Measurements from ENCODE around the gene CCDC146.
"Not testable (repeated sequence)": the region's sequence is repeated elsewhere in the genome, so short reads cannot be mapped to it uniquely, and the experiment has no call there.

Gene CCDC146, protein sequence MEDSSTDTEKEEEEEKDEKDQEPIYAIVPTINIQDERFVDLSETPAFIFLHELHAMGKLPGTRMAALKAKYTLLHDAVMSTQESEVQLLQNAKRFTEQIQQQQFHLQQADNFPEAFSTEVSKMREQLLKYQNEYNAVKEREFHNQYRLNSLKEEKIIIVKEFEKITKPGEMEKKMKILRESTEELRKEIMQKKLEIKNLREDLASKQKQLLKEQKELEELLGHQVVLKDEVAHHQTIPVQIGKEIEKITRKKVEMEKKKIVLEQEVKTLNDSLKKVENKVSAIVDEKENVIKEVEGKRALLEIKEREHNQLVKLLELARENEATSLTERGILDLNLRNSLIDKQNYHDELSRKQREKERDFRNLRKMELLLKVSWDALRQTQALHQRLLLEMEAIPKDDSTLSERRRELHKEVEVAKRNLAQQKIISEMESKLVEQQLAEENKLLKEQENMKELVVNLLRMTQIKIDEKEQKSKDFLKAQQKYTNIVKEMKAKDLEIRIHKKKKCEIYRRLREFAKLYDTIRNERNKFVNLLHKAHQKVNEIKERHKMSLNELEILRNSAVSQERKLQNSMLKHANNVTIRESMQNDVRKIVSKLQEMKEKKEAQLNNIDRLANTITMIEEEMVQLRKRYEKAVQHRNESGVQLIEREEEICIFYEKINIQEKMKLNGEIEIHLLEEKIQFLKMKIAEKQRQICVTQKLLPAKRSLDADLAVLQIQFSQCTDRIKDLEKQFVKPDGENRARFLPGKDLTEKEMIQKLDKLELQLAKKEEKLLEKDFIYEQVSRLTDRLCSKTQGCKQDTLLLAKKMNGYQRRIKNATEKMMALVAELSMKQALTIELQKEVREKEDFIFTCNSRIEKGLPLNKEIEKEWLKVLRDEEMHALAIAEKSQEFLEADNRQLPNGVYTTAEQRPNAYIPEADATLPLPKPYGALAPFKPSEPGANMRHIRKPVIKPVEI

GRCh38 chr7:77121860-77122681 is at the start of gene CCDC146:
Gene CCDC146, plus strand, starts transcription at chr7:77122615. Its CDS starts 45,054 bp downstream, at chr7:77167669.
- DNase-seq (ENCODE audit: low read depth), result peak; percentile 93

DNA sequence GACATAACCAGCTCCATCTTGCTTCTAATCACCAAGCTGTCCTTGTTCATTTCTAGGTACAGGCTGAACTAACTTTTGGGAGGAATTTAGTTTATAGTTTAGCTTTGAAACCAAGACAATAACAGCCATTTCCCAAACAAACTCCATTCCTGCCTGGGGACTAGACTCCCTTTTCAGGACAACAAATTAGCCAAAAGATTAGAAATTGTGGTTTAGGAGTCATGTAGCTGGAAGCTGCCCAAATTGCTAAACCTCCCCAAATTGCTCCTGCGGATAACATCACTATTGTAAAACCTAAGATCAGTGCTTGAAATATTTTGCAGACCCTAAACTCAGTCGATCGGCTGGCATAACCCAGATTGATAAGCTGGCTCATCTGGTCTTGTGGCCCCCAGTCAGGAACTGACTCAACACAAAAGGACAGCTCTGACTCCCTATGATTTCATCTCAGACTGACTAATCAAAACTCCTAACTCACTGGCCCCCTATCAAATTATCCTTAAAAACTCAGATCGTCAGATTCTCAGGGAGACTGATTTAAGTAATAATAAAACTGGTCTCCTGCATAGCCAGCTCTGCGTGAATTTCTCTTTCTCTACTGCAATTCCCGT is 47.5 kb upstream of the CCDC146 start:
- not testable (repeated sequence) for DNase-seq (ENCODE audit: low read depth)

- DNase-seq (ENCODE audit: low read depth), result not testable (repeated sequence)
Measured at GRCh38 chr7:77077060-77077459, 45.4 kb upstream of the CCDC146 start.

DNA sequence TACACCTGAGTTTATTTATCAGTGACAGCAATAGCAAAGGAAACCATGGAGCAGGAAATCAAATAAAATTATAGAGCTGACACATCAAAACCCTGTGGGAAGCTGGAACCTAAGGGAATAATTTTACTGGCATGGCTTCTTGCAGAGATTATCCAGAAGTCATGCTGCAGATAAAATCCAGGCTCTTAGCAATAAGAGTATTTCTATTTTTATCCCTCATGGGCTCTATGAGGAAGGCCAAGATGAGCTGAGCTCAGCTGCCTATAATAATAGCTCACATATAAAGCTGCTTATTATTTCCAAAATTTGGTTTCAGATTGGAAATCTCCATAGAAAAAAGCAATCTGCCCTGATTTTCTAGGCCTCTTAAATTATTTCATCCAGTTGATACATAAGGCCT is 43.3 kb upstream of the CCDC146 start:
- DNase-seq (ENCODE audit: low read depth), result not testable (repeated sequence)

- not testable (repeated sequence) for DNase-seq (ENCODE audit: low read depth)
Measured at GRCh38 chr7:77079624-77080023, 42.8 kb upstream of the CCDC146 start.

DNA sequence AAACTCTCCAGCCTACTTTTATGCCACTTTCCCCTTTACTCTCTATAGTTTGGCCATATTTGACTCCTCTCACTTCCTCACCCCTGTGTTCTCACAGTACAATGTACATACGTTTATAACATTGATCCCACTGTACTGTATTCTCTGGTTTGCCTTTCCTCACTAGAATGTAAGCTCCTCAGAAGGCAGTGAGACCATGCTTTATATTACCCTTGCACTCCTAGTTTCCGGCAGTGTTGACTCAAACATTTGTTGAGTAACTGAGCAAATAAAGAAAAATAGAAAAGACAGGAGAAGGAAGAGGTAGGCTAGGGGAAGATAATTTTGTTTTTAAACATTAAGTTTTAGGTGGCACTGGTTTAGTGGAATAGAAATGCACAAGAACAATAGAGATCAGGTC is 42.2 kb upstream of the CCDC146 start:
- DNase-seq (ENCODE audit: low read depth), result not testable (repeated sequence)

DNA sequence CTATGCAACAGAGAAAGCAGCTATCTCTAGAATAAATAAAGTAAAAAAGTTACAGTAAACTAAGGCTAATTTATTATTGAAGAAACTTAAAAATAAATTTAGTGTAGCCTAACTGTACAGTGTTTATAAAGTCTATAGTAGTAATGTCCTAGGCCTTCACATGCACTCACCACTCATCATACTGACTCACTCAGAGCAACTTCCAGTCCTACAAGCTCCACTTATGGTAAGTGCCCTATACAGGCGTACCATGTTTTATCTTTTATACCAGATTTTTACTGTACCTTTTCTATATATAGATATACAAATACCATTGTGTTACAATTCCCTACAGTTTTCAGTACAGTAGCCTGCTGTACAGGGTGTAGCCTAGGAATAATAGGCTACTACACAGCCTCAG is 40.2 kb upstream of the CCDC146 start:
- not testable (repeated sequence) for DNase-seq (ENCODE audit: low read depth)

DNA sequence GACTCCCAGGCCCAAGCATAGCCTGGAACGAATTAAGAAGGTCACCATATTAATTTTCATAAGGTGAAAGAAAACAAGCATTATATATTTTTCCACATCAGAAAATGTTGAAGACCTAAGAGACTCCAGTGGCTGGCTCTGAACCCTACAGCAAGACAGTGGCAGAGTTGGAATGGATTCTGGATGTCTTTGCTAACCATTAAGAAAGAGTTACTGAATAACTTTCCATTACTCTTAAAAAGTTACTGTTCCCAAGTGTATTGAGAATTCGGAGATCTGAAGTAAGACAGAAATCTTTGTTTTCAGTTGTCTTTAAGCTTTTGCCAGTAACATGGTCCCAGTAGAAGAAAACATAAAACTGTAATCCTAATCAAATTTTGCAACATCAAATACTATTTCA is 30.1 kb upstream of the CCDC146 start:
- not testable (repeated sequence) for DNase-seq (ENCODE audit: low read depth)

GRCh38 chr7:77100501-77100900 is 21.9 kb upstream of the CCDC146 start:
- not testable (repeated sequence) for DNase-seq (ENCODE audit: low read depth)

GRCh38 chr7:77101187-77101586 is 21.2 kb upstream of the CCDC146 start:
- not testable (repeated sequence) for DNase-seq (ENCODE audit: low read depth)

DNA sequence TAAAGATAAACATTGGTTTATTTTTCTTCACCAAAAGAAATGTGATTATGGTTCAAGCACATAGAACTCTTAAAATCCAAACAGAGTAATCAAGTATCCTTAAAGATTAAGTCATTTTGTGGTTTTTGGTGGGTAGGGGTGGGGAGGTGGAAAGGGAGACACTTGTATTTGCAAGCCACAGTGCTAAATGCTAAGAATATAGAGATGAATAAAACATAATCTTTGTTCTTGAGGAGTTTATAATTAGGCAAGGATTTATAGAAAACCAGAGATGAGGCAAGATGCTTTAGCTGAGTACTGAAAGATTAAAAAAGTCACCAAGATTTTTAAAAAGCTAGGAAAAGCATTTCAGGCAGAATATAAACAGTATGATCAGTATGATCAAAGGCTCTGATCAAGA is 19.7 kb upstream of the CCDC146 start:
- not testable (repeated sequence) for DNase-seq (ENCODE audit: low read depth)

DNA sequence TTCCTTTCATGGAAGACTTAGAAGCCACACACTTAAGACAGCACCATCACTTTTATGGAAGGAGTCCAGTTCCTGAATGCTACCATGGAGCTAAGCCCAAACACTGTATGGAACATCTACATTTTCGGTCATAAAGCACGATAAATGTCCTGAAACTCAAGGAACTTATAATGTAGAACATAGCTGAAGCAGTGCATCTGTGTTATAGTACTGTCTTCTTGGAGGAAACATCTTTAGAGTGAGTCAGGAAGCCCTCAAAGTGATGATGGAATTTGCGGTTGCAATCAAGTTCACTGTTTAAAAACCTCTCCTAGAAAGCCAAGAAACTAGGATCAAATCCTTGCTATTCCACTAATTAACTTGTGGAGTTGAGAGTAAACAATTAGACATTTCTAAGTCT is 16.5 kb upstream of the CCDC146 start:
- not testable (repeated sequence) for DNase-seq (ENCODE audit: low read depth)

- DNase-seq (ENCODE audit: low read depth), result not testable (repeated sequence)
Measured at GRCh38 chr7:77107659-77108058, 14.8 kb upstream of the CCDC146 start.

DNA sequence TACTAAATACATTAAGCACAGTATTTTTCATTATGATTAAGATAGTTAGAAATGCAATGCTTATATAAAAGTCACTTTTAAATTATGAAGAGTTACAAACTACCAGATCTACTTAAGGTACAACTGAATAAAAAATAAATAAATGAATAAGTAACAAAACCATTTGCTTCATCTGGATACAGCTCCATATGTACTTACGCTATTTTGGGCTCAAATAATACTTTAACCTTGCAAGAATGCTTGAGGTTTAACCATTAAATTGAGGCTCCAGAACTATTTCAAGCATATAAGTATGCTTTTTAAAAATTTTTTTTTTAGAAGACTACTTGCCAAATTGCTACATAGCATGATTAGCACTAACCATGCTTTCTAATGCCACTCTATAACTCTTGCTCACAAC is 14.1 kb upstream of the CCDC146 start:
- not testable (repeated sequence) for DNase-seq (ENCODE audit: low read depth)

- DNase-seq (ENCODE audit: low read depth), result not testable (repeated sequence)
Measured at GRCh38 chr7:77112719-77113306, 9.6 kb upstream of the CCDC146 start.

DNA sequence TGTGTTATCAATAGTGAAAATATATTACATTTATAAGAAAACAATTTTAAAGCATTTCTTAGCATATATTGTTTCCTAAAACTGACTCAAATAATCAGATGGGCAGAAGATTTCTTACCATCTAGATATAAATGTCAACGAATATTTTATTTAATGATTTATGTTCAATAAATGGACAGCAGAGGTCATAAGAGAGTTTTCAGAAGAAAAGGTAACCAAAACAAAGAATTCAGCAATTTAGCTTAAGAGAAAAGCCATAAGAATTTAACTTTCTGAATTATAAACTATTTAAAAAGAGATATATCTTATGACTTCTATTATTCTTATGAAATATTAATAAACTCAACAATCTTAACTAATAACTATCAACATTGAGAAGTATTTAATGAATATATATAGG is 3.1 kb downstream of the CCDC146 start:
- not testable (repeated sequence) for DNase-seq (ENCODE audit: low read depth)

GRCh38 chr7:77127009-77127408 is 4.6 kb downstream of the CCDC146 start:
- not testable (repeated sequence) for DNase-seq (ENCODE audit: low read depth)

DNA sequence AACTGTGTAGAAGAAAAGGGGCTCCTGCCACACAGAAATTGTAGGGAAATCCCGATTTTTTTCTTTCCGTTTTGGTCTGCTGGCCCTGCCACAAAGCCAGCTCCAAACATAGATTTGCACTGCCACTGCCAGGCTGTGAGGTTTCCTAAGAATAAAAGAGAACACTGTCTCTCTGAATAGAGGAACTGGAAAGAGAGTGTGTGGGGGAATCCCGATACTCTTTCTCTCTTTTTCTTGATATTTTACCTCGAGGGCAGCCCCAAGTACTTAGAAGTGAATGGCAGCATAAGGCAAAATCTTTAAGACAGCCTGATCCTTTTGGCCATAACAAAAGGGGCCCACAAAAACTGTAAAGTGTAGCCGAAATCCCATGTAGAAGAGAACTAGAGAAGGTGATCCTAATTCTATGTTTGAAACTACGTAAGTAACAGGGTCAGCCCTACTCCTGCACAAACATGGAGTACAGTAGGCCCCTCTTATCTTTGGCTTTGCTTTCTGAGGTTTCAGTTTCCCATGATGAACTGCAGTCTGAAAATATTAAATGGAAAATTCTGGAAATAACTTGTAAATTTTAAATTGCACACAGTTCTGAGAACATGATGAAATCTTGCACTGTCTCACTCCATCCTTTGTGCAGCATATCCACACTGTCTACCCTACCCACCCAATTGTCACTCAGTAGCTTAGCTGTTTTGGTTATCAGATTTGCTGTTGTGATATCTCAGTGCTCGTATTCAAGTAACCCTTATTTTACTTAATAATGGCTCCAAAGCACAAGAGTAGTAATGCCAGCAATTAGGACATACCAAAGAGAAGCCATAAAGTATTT is 6.4 kb downstream of the CCDC146 start:
- not testable (repeated sequence) for DNase-seq (ENCODE audit: low read depth)

DNA sequence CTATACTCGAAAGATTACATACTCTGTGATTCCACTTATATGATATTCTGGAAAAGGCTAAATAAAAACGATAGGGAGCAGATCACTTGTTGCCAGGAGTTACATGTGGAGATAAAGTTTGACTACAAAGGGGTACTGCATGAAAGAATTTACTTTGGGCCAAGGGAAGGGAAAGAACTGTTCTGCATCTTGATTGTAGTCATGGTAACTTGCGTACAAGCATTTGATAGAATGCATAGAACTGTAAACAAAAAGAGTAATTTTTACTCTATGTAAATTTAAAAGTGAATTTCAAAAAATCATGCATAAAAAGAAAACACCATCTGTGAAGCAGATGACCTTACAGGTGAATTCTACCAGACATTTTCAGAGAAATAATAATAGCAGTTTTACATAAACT is 9.4 kb downstream of the CCDC146 start:
- not testable (repeated sequence) for DNase-seq (ENCODE audit: low read depth)

DNA sequence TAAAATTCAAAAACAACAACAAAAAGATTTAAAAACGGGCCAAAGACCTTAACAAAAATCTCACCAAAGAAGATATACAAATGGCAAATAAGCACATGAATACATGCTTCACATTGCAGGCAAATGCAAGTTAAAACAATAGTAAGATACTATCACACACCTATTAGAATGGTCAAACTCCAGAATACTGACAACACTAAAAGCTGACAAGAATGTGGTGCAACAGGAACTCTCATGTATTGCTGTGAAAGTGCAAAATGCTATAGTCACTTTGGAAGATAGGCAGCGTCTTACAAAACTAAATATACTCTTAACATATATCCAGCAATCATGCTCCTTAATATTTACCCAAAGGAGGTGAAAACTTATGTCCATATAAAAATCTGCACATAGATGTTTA is 16.3 kb downstream of the CCDC146 start:
- not testable (repeated sequence) for DNase-seq (ENCODE audit: low read depth)
